H1 (cell line): ENCODE results near the gene DDI1. TPM values are rescaled to one million over a fixed set of nuclear protein-coding genes. Genes with fewer than 3 reads are reported as not detected.

Experiments used
- CTCF ChIA-PET: fragments of 300-600 bp; sonication (Branson Sonifier 250); formaldehyde crosslinking; loops from one replicate; lab custom pipeline; 2021; ENCODE audit not compliant: partially characterized antibody; lab: Charles Lee
- POLR2A ChIA-PET: fragments of 300-600 bp; sonication (Branson Sonifier 250); formaldehyde crosslinking; loops from one replicate; lab custom pipeline; 2021; ENCODE audit warnings: inconsistent platforms; ENCODE audit not compliant: partially characterized antibody; lab: Charles Lee
- DNase-seq, 2 experiments: peaks; one replicate each; pipeline versions ENCODE4 v3.0.0 to v3.0.0-alpha.2; 2010 to 2022; ENCODE audit warnings: low spot score in 2 of 2, low read depth in 1 of 2, mixed read lengths in 1 of 2
- FAIRE-seq: peaks from 2 replicates; lab custom pipeline; 2011; peaks lifted over from hg19 to GRCh38; lab: Jason Lieb, UNC
- H2AFZ ChIP-seq: 2 replicates; pipeline ENCODE4 v1.8.1; 2012; ENCODE audit warnings: low read length, inconsistent platforms
- H2AK5ac ChIP-seq: 2 replicates; pipeline ENCODE4 v1.6.1; 2013; ENCODE audit warnings: low read depth, low read length
- H2BK120ac ChIP-seq: replicated peaks from 2 replicates; pipeline ENCODE3; 2013; ENCODE audit warnings: low read depth, low read length, inconsistent platforms
- H2BK12ac ChIP-seq: 2 replicates; pipeline ENCODE4 v1.6.1; 2013; ENCODE audit warnings: low read depth, low read length
- H2BK15ac ChIP-seq: 2 replicates; pipeline ENCODE4 v1.6.1; 2013; ENCODE audit warnings: low read length
- H2BK20ac ChIP-seq: 2 replicates; pipeline ENCODE4 v1.6.1; 2013; ENCODE audit warnings: low read length
- H2BK5ac ChIP-seq: 2 replicates; pipeline ENCODE4 v1.6.1; 2013; ENCODE audit warnings: low read depth, low read length
- H3K14ac ChIP-seq: 2 replicates; pipeline ENCODE4 v1.6.1; 2013; ENCODE audit warnings: inconsistent platforms; ENCODE audit not compliant: insufficient read length
- H3K18ac ChIP-seq: 2 replicates; pipeline ENCODE4 v1.6.1; 2013; ENCODE audit warnings: low read length; ENCODE audit errors: extremely low read depth
- H3K23ac ChIP-seq: 2 replicates; pipeline ENCODE4 v1.6.1; 2013; ENCODE audit warnings: inconsistent platforms; ENCODE audit not compliant: insufficient read length
- H3K23me2 ChIP-seq: 2 replicates; pipeline ENCODE4 v1.6.1; 2013; ENCODE audit warnings: low read depth, low read length
- H3K27ac ChIP-seq: 2 replicates; pipeline ENCODE4 v1.6.1; 2011; ENCODE audit warnings: low read depth, low read length, inconsistent platforms
- H3K27me3 ChIP-seq, 4 experiments: replicated peaks in 1 of 4; 1 replicate in 1 of 4; 2 replicates in 3 of 4; pipeline versions ENCODE4 v1.6.1 to v1.8.1; 2011 to 2013; ENCODE audit warnings: low read length in 3 of 4, mild to moderate bottlenecking in 3 of 4, inconsistent platforms in 2 of 4, mixed read lengths in 2 of 4, moderate library complexity in 1 of 4; ENCODE audit not compliant: control insufficient read depth in 3 of 4, insufficient read depth in 3 of 4; ENCODE audit errors: extremely low read depth in 1 of 4
- H3K36me3 ChIP-seq, 4 experiments: 2 replicates each; pipeline versions ENCODE4 v1.6.1 to v1.8.1; 2011 to 2013; ENCODE audit warnings: mild to moderate bottlenecking in 4 of 4, low read length in 3 of 4, moderate library complexity in 2 of 4, control low read depth in 1 of 4, inconsistent platforms in 1 of 4; ENCODE audit not compliant: insufficient read depth in 4 of 4, control insufficient read depth in 2 of 4
- H3K4ac ChIP-seq: replicated peaks from 2 replicates; pipeline ENCODE3; 2013; ENCODE audit warnings: low read length, low read depth, mixed read lengths, inconsistent platforms; ENCODE audit not compliant: insufficient read length
- H3K4me1 ChIP-seq, 4 experiments: replicated peaks in 1 of 4; 1 replicate in 1 of 4; 2 replicates in 3 of 4; pipeline versions ENCODE4 v1.6.1 to v1.8.1; 2011 to 2013; ENCODE audit warnings: low read length in 3 of 4, inconsistent platforms in 2 of 4, mixed read lengths in 1 of 4; ENCODE audit not compliant: insufficient read depth in 4 of 4, control insufficient read depth in 3 of 4
- H3K4me2 ChIP-seq, 2 experiments: 2 replicates each; pipeline versions ENCODE4 v1.6.1 to v1.8.1; 2011 to 2013; ENCODE audit warnings: low read depth in 2 of 2, low read length in 2 of 2, control low read depth in 1 of 2, inconsistent platforms in 1 of 2, mild to moderate bottlenecking in 1 of 2; ENCODE audit not compliant: insufficient read depth in 1 of 2
- H3K4me3 ChIP-seq, 4 experiments: fragments of 200-600, 300-600 bp in 1 of 4; sonication (generic), shearing (Covaris generic), sonication (Bioruptor Twin) in 1 of 4; 2 replicates each; pipeline versions ENCODE4 v1.5.1 to v1.8.1; 2011 to 2016; ENCODE audit warnings: low read length in 4 of 4, low read depth in 3 of 4, control low read depth in 2 of 4, inconsistent platforms in 2 of 4, mild to moderate bottlenecking in 2 of 4, mixed read lengths in 1 of 4, moderate library complexity in 1 of 4; ENCODE audit not compliant: insufficient read depth in 2 of 4; ENCODE audit errors: extremely low read depth in 1 of 4
- H3K56ac ChIP-seq: replicated peaks from 2 replicates; pipeline ENCODE3; 2013; ENCODE audit warnings: low read depth, mild to moderate bottlenecking, mixed read lengths, low read length, inconsistent platforms; ENCODE audit not compliant: insufficient read length
- H3K79me1 ChIP-seq: 2 replicates; pipeline ENCODE4 v1.6.1; 2013; ENCODE audit warnings: low read depth, low read length, control low read depth
- H3K79me2 ChIP-seq, 2 experiments: 2 replicates each; pipeline versions ENCODE4 v1.6.1 to v1.8.1; 2012 to 2013; ENCODE audit warnings: low read length in 2 of 2, mild to moderate bottlenecking in 2 of 2, inconsistent platforms in 1 of 2; ENCODE audit not compliant: insufficient read depth in 2 of 2, control insufficient read depth in 1 of 2
- H3K9ac ChIP-seq, 4 experiments: replicated peaks in 1 of 4; 1 replicate in 1 of 4; 2 replicates in 3 of 4; pipeline versions ENCODE4 v1.6.1 to v1.8.1; 2011 to 2013; ENCODE audit warnings: low read depth in 3 of 4, low read length in 3 of 4, control low read depth in 2 of 4, mild to moderate bottlenecking in 2 of 4, moderate library complexity in 2 of 4, inconsistent platforms in 1 of 4; ENCODE audit errors: extremely low read depth in 1 of 4
- H3K9me3 ChIP-seq, 2 experiments: 2 replicates each; pipeline versions ENCODE4 v1.6.1 to v1.8.1; 2012 to 2013; ENCODE audit warnings: mild to moderate bottlenecking in 2 of 2, moderate library complexity in 2 of 2, control low read depth in 1 of 2, inconsistent platforms in 1 of 2, low read depth in 1 of 2, low read length in 1 of 2, mixed read lengths in 1 of 2; ENCODE audit not compliant: insufficient read depth in 2 of 2
- H4K20me1 ChIP-seq, 2 experiments: replicated peaks in 1 of 2; 2 replicates each; pipeline versions ENCODE3 to v1.8.1; 2011 to 2013; ENCODE audit warnings: inconsistent platforms in 2 of 2, low read length in 2 of 2, mild to moderate bottlenecking in 1 of 2; ENCODE audit not compliant: insufficient read depth in 2 of 2, control insufficient read depth in 1 of 2
- H4K5ac ChIP-seq: 2 replicates; pipeline ENCODE4 v1.6.1; 2013; ENCODE audit warnings: low read length, low read depth, mixed read lengths, inconsistent platforms; ENCODE audit not compliant: insufficient read length
- H4K8ac ChIP-seq: 2 replicates; pipeline ENCODE4 v1.8.0; 2013; ENCODE audit warnings: mild to moderate bottlenecking, moderate library complexity, low read length, inconsistent platforms; ENCODE audit not compliant: insufficient read depth; ENCODE audit errors: extremely low read depth
- H4K91ac ChIP-seq: replicated peaks from 2 replicates; pipeline ENCODE3; 2013; ENCODE audit warnings: low read length, mixed read lengths, inconsistent platforms; ENCODE audit not compliant: insufficient read length
- HDAC6 ChIP-seq: IDR thresholded peaks from one replicate; pipeline ENCODE4 v1.7.1; 2012; ENCODE audit warnings: low read depth, mild to moderate bottlenecking, inconsistent platforms, low read length, moderate library complexity
- RXRA ChIP-seq: IDR thresholded peaks from 2 replicates; pipeline ENCODE4 v1.6.1; 2011; ENCODE audit warnings: low read depth, mild to moderate bottlenecking, low read length, moderate library complexity; ENCODE audit not compliant: insufficient read depth
- SIRT6 ChIP-seq: IDR thresholded peaks from one replicate; pipeline ENCODE4 v1.7.1; 2012; ENCODE audit warnings: low read length, inconsistent platforms
- WGBS, 2 experiments: shearing (Covaris generic) in 1 of 2; methylation state at CpG; one replicate each; pipeline versions ENCODE4 v1.1.6 to v1.1.7; 2013 to 2015; ENCODE audit warnings: low lambda C conversion rate in 2 of 2, mixed read lengths in 2 of 2, inconsistent platforms in 1 of 2, low coverage in 1 of 2, missing lambda C conversion rate in 1 of 2; ENCODE audit not compliant: insufficient replicate concordance in 2 of 2, insufficient coverage in 1 of 2, insufficient read length in 1 of 2; ENCODE audit errors: extremely low coverage in 1 of 2, missing lambda C conversion rate in 1 of 2; 5-methylcytosine and 5-hydroxymethylcytosine counted together
- polyA plus RNA-seq, 7 experiments: library from polyadenylated mRNA; depleted of rRNA in 3 of 7; stranded (reverse) in 5 of 7; unstranded in 2 of 7; fragments of >200 nt in 5 of 7; fragments of 200-250 nt in 2 of 7; gene quantifications; 1 replicate in 5 of 7; 2 replicates in 1 of 7; 4 replicates in 1 of 7; pipeline versions ENCODE4 v1.2.1 to v1.2.3, GENCODE V29; 2011 to 2013; ENCODE audit warnings: missing spikeins in 2 of 7, mixed read lengths in 2 of 7
- total RNA-seq: library from RNA; stranded (reverse); fragmentation: NEBNext Ultra II Directional; extraction: Animal tissue kit (Norgen Biotek cat#: 25700); gene quantifications from 2 replicates; pipeline ENCODE4 v1.2.1, GENCODE V29; 2021
- TF ChIP-seq, protein P1 (sequence below): IDR thresholded peaks from 2 replicates; pipeline ENCODE4 v1.6.1; 2011; ENCODE audit warnings: low read length, improper control_type of control experiment

The DDI1 gene
- total and polyA plus RNA-seq, 2 of the 8 experiments (the other 6 are each of a cell fraction or from before 2014, with no cell fraction given) = not detected

DNA sequence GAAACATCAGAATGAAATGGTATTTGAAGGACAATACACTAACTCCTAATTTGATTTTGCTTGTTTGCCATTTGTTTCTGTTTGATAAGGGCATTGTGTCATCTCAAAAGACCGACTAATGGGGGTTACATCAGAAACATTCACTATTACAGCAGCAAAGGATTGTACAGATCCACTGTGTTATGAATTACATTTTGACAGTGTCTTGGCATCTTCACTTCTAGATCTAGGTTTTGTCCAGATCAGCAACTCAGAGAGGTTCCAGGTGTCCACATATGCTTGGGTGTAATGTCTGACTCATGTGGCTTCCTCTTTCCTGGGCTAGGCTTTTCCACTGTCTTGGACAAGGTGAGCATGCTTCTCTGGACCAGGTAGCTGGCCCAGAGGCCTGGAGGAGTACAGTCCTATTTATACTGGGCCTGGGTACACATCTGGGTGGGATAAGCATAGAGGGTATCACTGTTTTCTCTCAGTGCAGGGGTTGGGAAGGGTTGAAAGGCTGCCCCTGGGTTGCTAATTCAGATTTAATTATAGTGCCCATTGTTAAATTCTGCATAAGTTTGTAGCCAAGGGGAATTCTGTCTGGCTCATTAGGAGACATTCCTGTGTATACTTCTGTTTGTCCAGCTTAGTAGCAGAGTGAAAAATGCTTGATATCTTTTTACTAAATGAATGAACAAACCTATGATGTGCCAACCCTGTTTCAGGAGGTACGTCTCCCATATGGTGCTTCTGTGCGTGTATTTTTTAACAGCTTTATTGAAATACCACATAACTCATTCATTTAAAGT, 23.8 kb downstream of the DDI1 start:
- Histone ChIP-seq H3K27ac (no peak overlapping the region), H3K4me1 (0 out of 7 replicates have a peak, but pooled peaks cover 0 to 1% (median 0%) of the 10 kb centered on the region in 4 experiments), H3K9me3 (no peaks in the 10 kb centered on the region), H2BK120ac (no peak overlapping the region), H2BK20ac (no peak overlapping the region), H2BK15ac (no peak overlapping the region), H3K36me3 (no peaks in the 10 kb centered on the region), H4K91ac (no peak overlapping the region), H2AK5ac (no peak overlapping the region), H3K18ac (no peak overlapping the region), H2BK12ac (no peak overlapping the region), H2BK5ac (no peak overlapping the region), H3K14ac (no peak overlapping the region), H4K8ac (no peak overlapping the region), H3K4me2 (no peak overlapping the region), H3K23ac (no peak overlapping the region), H4K5ac (no peak overlapping the region), H3K9ac (no peak overlapping the region), H3K23me2 (no peaks in the 10 kb centered on the region), H2AFZ (no peak overlapping the region), H3K79me1 (no peaks in the 10 kb centered on the region), H4K20me1 (no peaks in the 10 kb centered on the region), H3K79me2 (no peaks in the 10 kb centered on the region), H3K4ac (no peak overlapping the region), H3K4me3 (no peak overlapping the region), H3K56ac (no peak overlapping the region), H3K27me3 (no peaks in the 10 kb centered on the region)
- ChIA-PET CTCF (no interaction called here), POLR2A (interaction anchor here (0.8 to 1.0 kb wide), 2 partner anchors 12 to 55 kb away, joined by 3 read pairs; no protein-coding TSS in a partner anchor)
- FAIRE-seq (no peak), DNase-seq (no peak)
- 91% methylated on average over 3 of the region's 3 CpGs; no CpG with 5 or more reads in 1 of the 2 experiments for WGBS, 2 experiments
- TF ChIP-seq HDAC6 (no peak), RXRA (no peak), SIRT6 (no peak)
- TF ChIP-seq, protein P1, sequence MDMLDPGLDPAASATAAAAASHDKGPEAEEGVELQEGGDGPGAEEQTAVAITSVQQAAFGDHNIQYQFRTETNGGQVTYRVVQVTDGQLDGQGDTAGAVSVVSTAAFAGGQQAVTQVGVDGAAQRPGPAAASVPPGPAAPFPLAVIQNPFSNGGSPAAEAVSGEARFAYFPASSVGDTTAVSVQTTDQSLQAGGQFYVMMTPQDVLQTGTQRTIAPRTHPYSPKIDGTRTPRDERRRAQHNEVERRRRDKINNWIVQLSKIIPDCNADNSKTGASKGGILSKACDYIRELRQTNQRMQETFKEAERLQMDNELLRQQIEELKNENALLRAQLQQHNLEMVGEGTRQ = no peak
